HG03571 (cell line): ENCODE results near the gene IL5RA.

Experiments
- ATAC-seq: cut with Tn5 transposase; IDR thresholded peaks from one replicate; pipeline ENCODE4 v1.9.1; 2021; ENCODE audit not compliant: unreplicated experiment

The IL5RA gene

DNA sequence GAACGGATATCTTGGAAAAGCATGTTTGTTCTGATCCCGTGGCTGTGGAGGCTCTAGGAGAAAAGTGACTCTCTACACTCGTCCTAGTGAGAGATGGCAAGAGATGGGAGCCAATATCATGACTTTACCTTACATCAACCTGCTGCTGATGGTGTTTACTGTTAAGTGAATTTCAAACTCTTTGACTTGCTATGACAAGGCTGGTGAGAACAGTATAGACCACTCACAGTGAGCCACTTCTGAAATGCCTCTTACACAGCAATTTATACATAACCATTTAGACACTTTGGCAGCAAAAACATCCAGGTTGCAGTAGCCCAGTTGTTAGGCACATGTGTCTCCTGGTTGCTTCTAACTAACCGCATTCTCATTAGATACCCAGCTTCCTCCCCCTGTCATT is 43.3 kb downstream of the IL5RA start:
- no peak for ATAC-seq

DNA sequence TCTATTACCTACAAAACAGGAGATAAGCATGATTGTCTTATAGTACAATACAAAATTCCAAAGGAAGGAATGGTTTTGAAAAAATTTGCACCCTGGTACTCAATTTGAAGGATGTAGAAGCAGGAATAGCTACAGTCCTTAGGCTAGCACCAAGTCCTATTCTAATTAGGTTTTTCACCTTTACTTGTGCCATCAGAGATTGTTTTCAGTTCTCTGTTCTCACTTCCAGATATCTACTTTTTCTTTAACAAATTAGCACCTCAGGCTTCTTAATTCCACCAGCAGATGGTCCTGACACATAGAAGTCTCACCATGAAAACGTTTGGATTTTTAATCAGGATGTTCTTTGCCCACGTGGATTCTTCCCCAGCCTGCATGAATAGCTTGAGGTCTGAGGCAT is 43.8 kb downstream of the IL5RA start:
- ATAC-seq, result no peak

DNA sequence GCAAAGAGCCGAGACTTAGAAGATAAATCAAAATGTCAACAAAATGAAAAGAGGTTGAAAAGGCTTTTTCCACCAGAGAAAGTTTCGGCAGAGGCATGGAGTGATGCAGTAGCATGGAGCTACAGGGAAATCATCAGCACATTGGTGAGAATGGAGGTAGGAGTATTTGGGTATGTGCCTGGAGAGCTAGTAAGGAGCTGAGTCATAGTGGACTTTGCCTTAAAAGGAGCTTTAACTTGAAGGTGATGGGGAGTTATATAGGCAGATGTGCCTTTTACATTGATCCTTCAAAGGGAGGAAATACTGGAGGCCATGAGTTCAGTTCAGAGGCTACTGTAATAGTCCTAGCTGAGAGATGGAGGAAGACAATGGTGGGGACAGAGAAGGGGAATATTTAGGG is 44.3 kb downstream of the IL5RA start:
- ATAC-seq, result no peak

DNA sequence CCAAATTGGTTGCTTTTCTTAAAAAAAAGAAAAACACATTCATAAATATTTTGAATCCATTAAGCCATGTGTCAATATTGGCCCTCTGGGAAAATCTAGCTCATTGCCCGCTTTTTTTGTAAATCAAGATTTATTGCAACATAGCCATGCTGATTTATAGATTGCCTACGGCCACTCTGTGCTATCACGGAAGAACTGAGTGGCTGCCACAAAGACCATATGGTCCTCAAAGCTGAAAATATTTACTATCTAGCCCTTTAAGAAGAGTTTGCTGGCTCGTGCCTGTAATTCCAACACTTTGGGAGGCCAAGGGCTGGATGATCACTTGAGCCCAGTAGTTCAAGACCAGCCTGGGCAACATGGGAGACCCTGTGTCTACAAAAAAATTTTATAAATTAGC is 45.9 kb downstream of the IL5RA start:
- ATAC-seq, result no peak

DNA sequence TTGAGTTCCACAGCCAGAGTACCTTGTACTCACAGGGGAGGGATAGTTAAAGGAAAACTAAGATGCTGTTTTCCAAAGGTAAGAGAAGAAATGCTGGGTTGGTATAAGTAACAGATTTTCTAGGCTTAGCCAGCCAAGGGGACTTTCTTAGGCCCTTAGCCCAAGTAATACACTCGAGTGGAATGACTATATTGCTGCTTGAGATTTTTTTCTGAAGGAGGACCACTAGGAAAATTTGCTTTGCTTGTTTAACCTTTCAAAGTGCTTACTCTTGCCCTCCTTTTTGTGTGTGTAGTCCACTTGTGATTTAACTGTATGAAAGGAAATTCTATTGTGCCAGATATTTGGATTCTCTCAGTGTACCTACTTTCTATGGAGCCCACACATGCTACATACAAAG is 50.5 kb downstream of the IL5RA start:
- no peak for ATAC-seq

DNA sequence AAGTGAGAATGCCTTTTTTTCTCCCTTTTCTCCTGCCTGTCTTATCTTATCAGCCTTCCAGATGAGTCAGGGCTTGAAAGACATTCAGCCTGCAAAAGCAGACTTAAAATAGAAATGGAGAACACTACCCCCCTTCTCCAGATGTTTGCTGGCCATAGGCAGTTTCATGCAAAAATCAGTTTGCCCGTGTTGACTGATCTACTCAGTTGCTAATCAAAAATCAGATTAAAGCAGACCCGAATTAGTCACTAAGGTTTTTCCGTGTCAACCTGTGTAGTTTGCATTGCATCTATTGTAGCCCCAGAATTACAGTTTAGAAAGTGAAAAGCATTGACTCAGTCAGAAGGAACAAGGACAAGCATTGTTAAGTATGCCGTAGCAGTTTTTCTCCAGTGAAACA is 56.2 kb downstream of the IL5RA start:
- no peak for ATAC-seq

DNA sequence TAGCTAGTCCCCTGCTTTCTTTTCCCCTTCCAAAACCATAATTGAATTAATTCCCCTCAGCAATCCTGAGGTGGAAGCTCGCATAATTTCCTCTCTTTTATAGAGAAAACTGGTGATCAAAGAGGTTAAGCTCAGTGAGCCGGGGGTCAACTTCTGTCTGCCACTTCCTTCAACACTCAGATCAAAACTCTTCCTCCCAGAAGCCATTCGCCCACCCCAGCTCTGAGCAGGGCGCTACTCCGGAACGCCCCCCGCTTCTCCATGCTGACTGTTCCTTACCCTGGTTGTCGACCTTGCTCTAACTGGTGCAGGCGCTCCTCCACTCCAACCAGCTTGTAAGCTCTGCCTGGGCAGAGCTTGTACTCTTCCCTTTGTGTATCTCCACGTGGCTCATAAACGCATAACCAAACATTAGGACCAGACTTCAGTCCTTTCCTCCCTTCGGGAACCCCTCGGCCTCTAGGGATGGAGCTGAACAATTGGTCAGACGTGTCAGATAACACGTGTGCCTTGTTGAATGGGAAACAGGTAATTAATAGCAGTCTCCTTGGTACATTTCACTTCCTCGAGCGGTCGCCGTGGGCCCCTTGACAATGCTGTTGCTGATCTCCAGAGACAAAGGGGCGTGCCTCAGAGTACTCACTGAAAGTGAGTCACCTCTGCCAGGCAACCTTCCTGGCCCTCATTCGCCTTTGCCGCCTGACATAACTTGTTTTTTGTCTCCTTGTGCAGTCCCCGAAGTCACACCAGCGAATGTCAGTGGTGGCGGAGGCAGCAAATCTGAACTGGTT is 71.8 kb downstream of the IL5RA start:
- ATAC-seq, result no peak

DNA sequence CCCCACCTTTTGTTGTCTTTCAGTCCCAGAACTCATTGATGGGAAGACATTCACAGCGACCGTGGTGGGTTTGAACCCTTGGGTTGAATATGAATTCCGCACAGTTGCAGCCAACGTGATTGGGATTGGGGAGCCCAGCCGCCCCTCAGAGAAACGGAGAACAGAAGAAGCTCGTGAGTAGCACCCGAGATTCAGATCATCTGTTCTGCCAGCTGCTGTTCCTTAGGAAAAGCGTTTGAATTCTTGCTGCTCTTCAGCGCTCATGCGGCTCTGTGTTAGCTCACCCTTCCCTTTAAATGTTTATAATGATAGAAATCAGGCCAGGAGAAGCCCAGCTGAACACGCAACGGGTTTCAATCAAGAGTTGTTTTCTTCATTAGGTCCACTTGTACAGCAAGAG is 73.0 kb downstream of the IL5RA start:
- no peak for ATAC-seq

DNA sequence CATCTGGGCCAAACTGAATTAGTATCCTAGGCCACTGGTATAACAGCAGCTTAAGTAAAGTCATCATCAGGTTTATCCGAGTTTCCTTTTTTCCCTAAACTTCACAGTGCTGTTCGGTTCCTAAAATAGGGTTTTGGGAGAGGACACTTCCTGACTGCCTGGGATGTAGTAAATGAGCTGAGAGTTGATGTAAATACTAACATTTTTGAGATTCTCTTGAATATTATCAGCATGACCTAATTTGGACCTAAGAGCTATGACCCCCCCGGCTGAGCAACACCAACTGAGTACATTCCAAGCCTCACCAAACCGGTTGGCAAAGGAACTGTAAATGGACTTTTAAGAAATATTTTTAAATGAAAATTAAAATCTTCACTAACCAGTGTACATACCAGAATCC is 78.8 kb downstream of the IL5RA start:
- no peak for ATAC-seq

DNA sequence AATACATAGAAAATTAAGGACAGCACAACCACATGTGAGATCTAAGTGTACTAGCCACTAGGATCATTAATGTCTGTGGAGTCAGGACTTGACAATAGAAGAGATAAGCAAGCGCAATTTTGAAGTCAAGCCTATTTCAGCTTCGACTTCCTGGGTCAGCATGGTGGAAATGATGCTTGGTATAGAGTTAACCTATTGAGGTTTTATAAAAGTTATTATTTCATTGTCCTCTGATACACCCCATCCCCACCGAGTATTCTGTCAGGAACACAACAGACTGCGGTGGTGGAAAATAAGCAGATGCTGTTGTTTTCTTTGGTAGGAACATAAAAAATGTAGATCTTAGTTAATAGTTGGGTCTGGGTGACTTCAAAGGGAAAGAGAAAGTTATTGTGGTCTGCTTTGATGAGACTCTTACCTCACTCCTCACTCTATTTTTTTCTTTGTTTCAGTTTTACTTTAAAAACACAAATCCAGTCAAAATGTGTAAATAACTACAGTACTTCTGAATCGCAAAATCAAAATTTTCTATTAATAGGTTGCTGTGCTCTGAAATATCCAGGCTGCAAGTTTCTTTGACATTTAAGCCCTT is 82.1 kb downstream of the IL5RA start:
- ATAC-seq, result peak; percentile 90

DNA sequence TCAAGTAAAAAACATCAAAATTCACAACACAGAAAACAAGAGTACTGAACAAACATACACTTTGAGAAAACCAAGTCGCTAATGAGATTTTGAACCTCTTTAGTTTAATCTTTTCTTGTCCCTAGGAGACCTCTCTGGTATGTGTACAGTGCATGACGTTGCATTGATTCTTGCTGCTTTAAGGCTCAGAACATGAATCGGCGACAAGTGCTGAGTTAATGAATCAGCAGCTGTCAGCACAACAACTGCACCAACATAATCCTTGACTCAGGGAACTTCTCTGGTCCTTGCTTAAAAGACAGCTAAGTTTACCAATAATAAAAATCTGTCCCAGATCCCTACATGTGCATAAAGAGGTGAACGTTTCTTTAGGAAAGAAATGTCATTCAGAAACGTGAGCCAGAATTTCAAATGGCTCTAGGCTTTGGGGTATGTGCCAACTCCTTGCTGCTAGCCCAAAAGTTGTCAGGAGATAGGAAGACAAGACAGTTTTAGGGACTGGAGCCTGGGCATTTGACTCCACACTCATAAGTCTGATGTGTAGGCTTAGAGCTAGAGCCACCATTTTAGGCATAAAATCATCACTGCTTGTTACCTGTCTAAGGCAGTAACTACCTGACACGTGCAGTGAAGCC is 86.9 kb downstream of the IL5RA start:
- no peak for ATAC-seq

DNA sequence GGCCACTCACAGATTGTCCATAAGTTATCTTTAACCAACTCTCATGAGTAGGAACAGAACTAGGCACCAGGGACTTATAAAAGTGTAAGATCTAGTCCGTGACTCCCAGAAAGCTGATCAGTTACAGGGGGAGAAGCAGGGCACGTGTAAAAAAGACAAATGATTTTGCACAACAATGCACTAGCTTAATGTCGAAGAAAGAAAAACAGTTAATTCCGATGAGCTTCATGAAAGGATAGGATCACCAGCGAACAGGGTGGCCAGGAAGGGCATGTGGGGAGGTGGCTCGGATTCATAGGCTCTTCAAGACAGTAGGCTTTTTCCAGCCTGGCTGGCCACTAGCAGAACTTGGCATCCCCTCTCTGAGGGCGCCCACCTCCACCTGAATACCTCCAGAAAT is 90.0 kb downstream of the IL5RA start:
- no peak for ATAC-seq
